ENCODE data around the gene HPS6. TPM values are rescaled to one million over a fixed set of nuclear protein-coding genes. Genes with fewer than 3 reads are reported as not detected.
"Not testable (repeated sequence)": the region's sequence is repeated elsewhere in the genome, so short reads cannot be mapped to it uniquely, and the experiment has no call there.

HPS6 gene
- total RNA-seq, 1 experiment from 2014 or later, result 19.5 TPM

DNA sequence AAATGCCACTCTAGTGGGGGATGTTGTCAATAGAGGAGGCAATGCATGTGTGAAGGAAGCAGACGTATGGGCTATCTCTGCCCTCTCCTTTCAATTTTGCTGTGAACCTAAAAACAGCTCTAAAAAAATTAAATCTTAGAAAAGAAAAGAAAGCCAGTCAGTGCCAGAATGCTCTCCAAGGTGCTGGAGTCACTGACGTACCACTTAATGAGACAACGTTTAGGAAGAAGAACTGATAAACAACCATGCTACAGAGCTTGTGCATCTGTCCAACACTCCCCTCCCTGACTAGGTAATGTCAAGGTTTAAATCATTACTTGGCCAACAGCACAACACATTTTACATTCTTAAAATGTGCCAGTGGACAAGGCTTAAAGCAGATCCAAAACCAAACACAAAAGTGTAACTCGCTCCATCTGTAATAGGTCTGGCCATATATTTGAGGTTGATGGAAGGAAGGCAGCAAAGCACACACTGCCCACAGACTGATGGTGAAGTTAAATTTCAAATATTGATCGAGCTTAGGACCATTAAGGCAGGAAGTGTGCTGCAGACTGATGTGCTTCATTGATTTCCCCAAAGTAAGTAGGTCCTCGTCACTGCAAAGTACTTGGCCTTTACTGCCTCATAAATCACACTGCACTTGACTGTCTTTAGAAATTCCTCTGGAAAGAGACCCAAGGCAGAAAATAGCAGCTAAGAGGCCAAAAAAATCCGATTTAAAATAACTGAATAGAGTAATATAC, 24.7 kb upstream of the HPS6 start:
- Mint-ChIP-seq H3K36me3 (ENCODE audit: insufficient read depth, unreplicated experiment) (peaks cover 28% of the 10 kb centered on the region), H3K4me3 (ENCODE audit: unreplicated experiment) (no peak overlapping the region), H3K27me3 (ENCODE audit: insufficient read depth, unreplicated experiment) (no peaks in the 10 kb centered on the region), H3K27ac (ENCODE audit: unreplicated experiment) (no peak overlapping the region), H3K4me1 (ENCODE audit: low read depth, unreplicated experiment) (no peaks in the 10 kb centered on the region), H3K9me3 (ENCODE audit: unreplicated experiment) (no peaks in the 10 kb centered on the region)
- CTCF ChIA-PET, result no interaction called here
- no peak overlapping the region for H3K4me3 ChIP-seq (ENCODE audit: low read depth, low read length)
- POLR2A ChIA-PET, result no interaction called here
- intact Hi-C loops (cut with micrococcal nuclease; ENCODE audit: unreplicated experiment), result no loop called here
- BruUV-seq (replicated peaks), result no TSS peak
- no peaks in the 10 kb centered on the region for H3K4me1 ChIP-seq
- no peaks in the 10 kb centered on the region for H3K9me3 ChIP-seq
- DNase-seq, result no peak
- no peaks in the 10 kb centered on the region for H3K27me3 ChIP-seq (replicated peaks; ENCODE audit: control insufficient read depth, insufficient read depth, low read length)
- H3K36me3 ChIP-seq (ENCODE audit: control insufficient read depth, insufficient read depth, low read length), result peaks cover 2% of the 10 kb centered on the region; the same call in 1 of the 2 replicates
- TF ChIP-seq, protein P1, sequence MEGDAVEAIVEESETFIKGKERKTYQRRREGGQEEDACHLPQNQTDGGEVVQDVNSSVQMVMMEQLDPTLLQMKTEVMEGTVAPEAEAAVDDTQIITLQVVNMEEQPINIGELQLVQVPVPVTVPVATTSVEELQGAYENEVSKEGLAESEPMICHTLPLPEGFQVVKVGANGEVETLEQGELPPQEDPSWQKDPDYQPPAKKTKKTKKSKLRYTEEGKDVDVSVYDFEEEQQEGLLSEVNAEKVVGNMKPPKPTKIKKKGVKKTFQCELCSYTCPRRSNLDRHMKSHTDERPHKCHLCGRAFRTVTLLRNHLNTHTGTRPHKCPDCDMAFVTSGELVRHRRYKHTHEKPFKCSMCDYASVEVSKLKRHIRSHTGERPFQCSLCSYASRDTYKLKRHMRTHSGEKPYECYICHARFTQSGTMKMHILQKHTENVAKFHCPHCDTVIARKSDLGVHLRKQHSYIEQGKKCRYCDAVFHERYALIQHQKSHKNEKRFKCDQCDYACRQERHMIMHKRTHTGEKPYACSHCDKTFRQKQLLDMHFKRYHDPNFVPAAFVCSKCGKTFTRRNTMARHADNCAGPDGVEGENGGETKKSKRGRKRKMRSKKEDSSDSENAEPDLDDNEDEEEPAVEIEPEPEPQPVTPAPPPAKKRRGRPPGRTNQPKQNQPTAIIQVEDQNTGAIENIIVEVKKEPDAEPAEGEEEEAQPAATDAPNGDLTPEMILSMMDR (IDR thresholded peaks at IDR 0.05; ENCODE audit: insufficient read depth in 1 of 2, low read depth in 1 of 2, low read length in 1 of 2, severe bottlenecking in 1 of 2, unreplicated experiment in 1 of 2), result no peak

DNA sequence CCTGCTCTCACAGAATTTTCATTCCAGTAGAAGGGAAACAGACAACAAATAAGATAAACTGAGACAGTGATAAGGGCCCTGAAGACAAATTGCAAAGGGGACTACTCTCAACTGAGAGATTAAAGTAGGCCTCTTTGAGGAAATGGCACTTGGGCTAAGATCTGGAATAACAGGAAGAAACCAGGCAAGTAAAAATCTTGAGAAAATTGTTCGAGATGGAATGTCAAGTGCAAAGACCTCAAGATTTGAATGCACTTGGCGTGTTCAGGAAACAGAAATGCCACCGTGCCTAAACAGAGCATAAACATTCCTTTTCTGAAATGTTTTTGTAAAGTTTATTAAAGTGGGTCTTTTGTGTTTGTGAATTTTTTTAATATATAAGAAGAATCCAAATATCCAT, 19.9 kb upstream of the HPS6 start:
- Histone ChIP-seq H3K27me3 (replicated peaks; ENCODE audit: control insufficient read depth, insufficient read depth, low read length) (no peaks in the 10 kb centered on the region), H3K9me3 (no peaks in the 10 kb centered on the region), H3K36me3 (ENCODE audit: control insufficient read depth, insufficient read depth, low read length) (no peaks in the 10 kb centered on the region), H3K4me1 (no peaks in the 10 kb centered on the region), H3K4me3 (ENCODE audit: low read depth, low read length) (no peak overlapping the region)
- intact Hi-C loops (cut with micrococcal nuclease; ENCODE audit: unreplicated experiment), result no loop called here
- Mint-ChIP-seq H3K27ac (ENCODE audit: unreplicated experiment) (no peak overlapping the region), H3K36me3 (ENCODE audit: insufficient read depth, unreplicated experiment) (peaks cover 6% of the 10 kb centered on the region), H3K4me1 (ENCODE audit: low read depth, unreplicated experiment) (peaks cover 7% of the 10 kb centered on the region), H3K27me3 (ENCODE audit: insufficient read depth, unreplicated experiment) (no peaks in the 10 kb centered on the region), H3K4me3 (ENCODE audit: unreplicated experiment) (no peak overlapping the region), H3K9me3 (ENCODE audit: unreplicated experiment) (no peaks in the 10 kb centered on the region)
- TF ChIP-seq, protein P1 (IDR thresholded peaks at IDR 0.05; ENCODE audit: insufficient read depth in 1 of 2, low read depth in 1 of 2, low read length in 1 of 2, severe bottlenecking in 1 of 2, unreplicated experiment in 1 of 2), result no peak
- CTCF ChIA-PET, result no interaction called here
- DNase-seq, result no peak
- BruUV-seq (replicated peaks), result no TSS peak
- POLR2A ChIA-PET, result interaction anchor here (0.6 kb wide), 1 partner anchor 10 kb away, joined by 3 read pairs; no protein-coding TSS in a partner anchor

DNA sequence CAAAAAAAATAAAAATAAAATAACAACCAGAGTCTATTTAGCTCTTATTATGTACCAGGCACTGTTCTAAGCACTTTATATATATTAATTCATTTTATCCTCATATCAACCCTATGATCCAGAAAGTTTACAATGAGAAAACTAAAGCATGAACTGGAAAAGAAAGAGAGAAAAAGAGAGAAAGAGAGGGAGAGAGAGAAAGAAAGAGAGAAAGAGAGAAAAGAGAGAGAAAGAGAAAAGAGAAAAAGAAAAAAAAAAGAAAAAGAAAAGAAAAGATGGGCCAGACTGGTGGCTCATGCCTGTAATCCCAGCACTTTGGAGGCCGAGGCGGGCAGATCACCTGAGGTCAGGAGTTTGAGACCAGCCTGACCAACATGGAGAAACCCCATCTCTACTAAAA, 19.1 kb upstream of the HPS6 start:
- TF ChIP-seq, protein P1 (IDR thresholded peaks at IDR 0.05; ENCODE audit: insufficient read depth in 1 of 2, low read depth in 1 of 2, low read length in 1 of 2, severe bottlenecking in 1 of 2, unreplicated experiment in 1 of 2), result no peak
- Histone ChIP-seq H3K9me3 (no peaks in the 10 kb centered on the region), H3K4me1 (no peaks in the 10 kb centered on the region), H3K36me3 (ENCODE audit: control insufficient read depth, insufficient read depth, low read length) (no peaks in the 10 kb centered on the region), H3K4me3 (ENCODE audit: low read depth, low read length) (no peak overlapping the region), H3K27me3 (replicated peaks; ENCODE audit: control insufficient read depth, insufficient read depth, low read length) (no peaks in the 10 kb centered on the region)
- H3K4me3 Mint-ChIP-seq (ENCODE audit: unreplicated experiment), result no peak overlapping the region
- intact Hi-C loops (cut with micrococcal nuclease; ENCODE audit: unreplicated experiment), result no loop called here
- DNase-seq, result no peak
- H3K9me3 Mint-ChIP-seq (ENCODE audit: unreplicated experiment), result no peaks in the 10 kb centered on the region
- CTCF ChIA-PET, result no interaction called here
- peaks cover 10% of the 10 kb centered on the region for H3K36me3 Mint-ChIP-seq (ENCODE audit: insufficient read depth, unreplicated experiment)
- BruUV-seq (replicated peaks), result no TSS peak
- H3K27me3 Mint-ChIP-seq (ENCODE audit: insufficient read depth, unreplicated experiment), result no peaks in the 10 kb centered on the region
- H3K27ac Mint-ChIP-seq (ENCODE audit: unreplicated experiment), result peak overlapping the region; percentile 69
- peaks cover 7% of the 10 kb centered on the region for H3K4me1 Mint-ChIP-seq (ENCODE audit: low read depth, unreplicated experiment)
- POLR2A ChIA-PET, result interaction anchor here (0.6 kb wide), 1 partner anchor 9 kb away, joined by 3 read pairs; no protein-coding TSS in a partner anchor

DNA sequence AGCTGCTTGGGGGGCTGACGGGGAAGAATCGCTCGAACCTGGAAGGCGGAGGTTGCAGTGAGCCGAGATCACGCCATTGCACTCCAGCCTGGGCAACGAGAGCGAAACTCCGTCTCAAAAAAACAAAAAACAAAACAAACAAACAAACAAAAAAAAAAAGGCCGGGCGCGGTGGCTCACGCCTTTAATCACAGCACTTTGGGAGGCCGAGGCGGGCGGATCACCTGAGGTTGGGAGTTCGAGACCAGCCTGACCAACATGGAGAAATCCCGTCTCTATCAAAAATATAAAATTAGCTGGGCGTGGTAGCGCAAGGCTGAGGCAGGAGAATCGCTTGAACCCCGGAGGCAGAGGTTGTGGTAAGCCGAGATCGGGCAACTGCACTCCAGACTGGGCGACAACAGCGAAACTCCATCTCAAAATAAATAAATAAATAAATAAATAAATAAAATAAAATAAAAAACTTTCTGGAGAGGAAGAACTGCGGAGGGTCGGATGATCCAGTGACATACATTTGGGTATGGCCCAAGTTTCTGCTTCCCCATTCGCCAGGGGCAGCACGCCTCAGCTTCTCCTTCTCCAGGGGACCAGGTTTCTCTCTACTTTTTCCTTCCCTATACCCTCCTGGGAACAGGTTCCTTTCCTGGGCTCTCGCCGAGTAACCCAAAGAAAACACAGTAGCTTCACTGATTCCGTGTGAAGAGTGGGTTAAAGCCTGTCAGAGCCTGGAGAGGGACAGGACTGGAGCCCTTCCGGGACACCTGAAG, 10.1 kb upstream of the HPS6 start:
- peak overlapping the region; percentile 98 for H3K27ac Mint-ChIP-seq (ENCODE audit: unreplicated experiment)
- POLR2A ChIA-PET, result interaction anchor here (0.6 to 1.4 kb wide), 4 partner anchors 8 to 237 kb away, joined by 3 to 8 read pairs (median 3); partner anchors contain the start of gene OGA
- H3K4me1 Mint-ChIP-seq (ENCODE audit: low read depth, unreplicated experiment); DNase-seq; H3K9me3 Mint-ChIP-seq (ENCODE audit: unreplicated experiment); H3K27me3 ChIP-seq (replicated peaks; ENCODE audit: control insufficient read depth, insufficient read depth, low read length); H3K9me3 ChIP-seq; H3K36me3 ChIP-seq (ENCODE audit: control insufficient read depth, insufficient read depth, low read length); intact Hi-C loops (cut with micrococcal nuclease; ENCODE audit: unreplicated experiment); H3K27me3 Mint-ChIP-seq (ENCODE audit: insufficient read depth, unreplicated experiment); BruUV-seq (replicated peaks); H3K4me1 ChIP-seq: not testable (repeated sequence)
- peak overlapping the region; percentile 93 for H3K4me3 Mint-ChIP-seq (ENCODE audit: unreplicated experiment)
- H3K4me3 ChIP-seq (ENCODE audit: low read depth, low read length), result peak overlapping the region; percentile 81
- CTCF ChIA-PET, result interaction anchor here (1.7 kb wide), 1 partner anchor 18 kb away, joined by 8 read pairs; no protein-coding TSS in a partner anchor
- H3K36me3 Mint-ChIP-seq (ENCODE audit: insufficient read depth, unreplicated experiment), result peaks cover 12% of the 10 kb centered on the region

Data from Caco-2 (cell line).